ACC112 (cell line): ENCODE data around the gene STAP2.
A peak's percentile ranks its signal among the peaks of the same experiment; 100 is the strongest.
"Not testable (repeated sequence)": the region's sequence is repeated elsewhere in the genome, so short reads cannot be mapped to it uniquely, and the experiment has no call there.

Experiments
- H2AFZ ChIP-seq: fragments of 200-600 bp; sonication (generic); one replicate; pipeline ENCODE4 v1.6.0; 2017; ENCODE audit warnings: antibody characterized with exemption, low read length; ENCODE audit not compliant: unreplicated experiment
- H3K27ac ChIP-seq: fragments of 200-600 bp; sonication (generic); 2 replicates; pipeline ENCODE4 v1.5.1; 2014; ENCODE audit warnings: low read depth, mild to moderate bottlenecking, antibody characterized with exemption, low read length, moderate library complexity
- H3K27me3 ChIP-seq: fragments of 200-600 bp; sonication (generic); 2 replicates; pipeline ENCODE4 v1.6.1; 2014; ENCODE audit warnings: mild to moderate bottlenecking, antibody characterized with exemption, low read length, moderate library complexity, mixed read lengths; ENCODE audit not compliant: insufficient read depth
- H3K36me3 ChIP-seq: fragments of 200-600 bp; sonication (generic); 2 replicates; pipeline ENCODE4 v1.6.1; 2016; ENCODE audit warnings: mild to moderate bottlenecking, antibody characterized with exemption, low read length, moderate library complexity, mixed read lengths; ENCODE audit not compliant: insufficient read depth
- H3K4me1 ChIP-seq: fragments of 200-600 bp; sonication (generic); one replicate; pipeline ENCODE4 v1.6.1; 2016; ENCODE audit warnings: low read length, mixed read lengths; ENCODE audit not compliant: insufficient read depth, unreplicated experiment, control insufficient read depth
- H3K4me3 ChIP-seq: fragments of 200-600 bp; sonication (generic); 2 replicates; pipeline ENCODE4 v1.5.1; 2014; ENCODE audit warnings: mild to moderate bottlenecking, low read depth, low read length
- H3K79me2 ChIP-seq: fragments of 200-600 bp; sonication (generic); one replicate; pipeline ENCODE4 v1.6.0; 2016; ENCODE audit warnings: low read length; ENCODE audit not compliant: control insufficient read depth, unreplicated experiment, insufficient read depth

Gene STAP2

GRCh38 chr19:4292515-4292914, 46.1 kb downstream of the STAP2 start:
- H3K27ac ChIP-seq = no peak overlapping the region
- no peaks in the 10 kb centered on the region for H3K4me1 ChIP-seq
- H3K36me3 ChIP-seq = no peaks in the 10 kb centered on the region
- no peak overlapping the region for H3K4me3 ChIP-seq
- H3K27me3 ChIP-seq = no peaks in the 10 kb centered on the region
- no peak overlapping the region for H2AFZ ChIP-seq
- H3K79me2 ChIP-seq = no peaks in the 10 kb centered on the region

- no peaks in the 10 kb centered on the region for H3K27me3 ChIP-seq
- no peak overlapping the region for H3K27ac ChIP-seq
- no peaks in the 10 kb centered on the region for H3K36me3 ChIP-seq
- H2AFZ ChIP-seq = no peak overlapping the region
- no peak overlapping the region for H3K4me3 ChIP-seq
- no peaks in the 10 kb centered on the region for H3K79me2 ChIP-seq
- H3K4me1 ChIP-seq = no peaks in the 10 kb centered on the region
These were observed 47.4 kb downstream of the STAP2 start for GRCh38 chr19:4291184-4291732.

GRCh38 chr19:4288091-4288777, 50.4 kb downstream of the STAP2 start:
- H2AFZ ChIP-seq = no peak overlapping the region

GRCh38 chr19:4286141-4286540, 52.5 kb downstream of the STAP2 start:
- not testable (repeated sequence) for H3K79me2 ChIP-seq, H2AFZ ChIP-seq, H3K36me3 ChIP-seq, H3K4me3 ChIP-seq, H3K4me1 ChIP-seq, H3K27ac ChIP-seq
- peaks cover 14% of the 10 kb centered on the region for H3K27me3 ChIP-seq

More at GRCh38 chr19:4288091-4288777, 50.4 kb downstream of the STAP2 start:
- Histone ChIP-seq H3K79me2 (no peaks in the 10 kb centered on the region), H3K4me3 (no peak overlapping the region), H3K27ac (no peak overlapping the region), H3K27me3 (peaks cover 7% of the 10 kb centered on the region), H3K4me1 (no peaks in the 10 kb centered on the region), H3K36me3 (no peaks in the 10 kb centered on the region)

GRCh38 chr19:4284974-4285373, 53.7 kb downstream of the STAP2 start:
- H3K4me3 ChIP-seq = no peak overlapping the region
- H3K27ac ChIP-seq = no peak overlapping the region
- H2AFZ ChIP-seq = no peak overlapping the region
- no peaks in the 10 kb centered on the region for H3K36me3 ChIP-seq
- H3K79me2 ChIP-seq = no peaks in the 10 kb centered on the region
- H3K27me3 ChIP-seq = peaks cover 25% of the 10 kb centered on the region
- no peaks in the 10 kb centered on the region for H3K4me1 ChIP-seq

GRCh38 chr19:4284176-4284958, 54.3 kb downstream of the STAP2 start:
- Histone ChIP-seq H2AFZ (no peak overlapping the region), H3K4me3 (no peak overlapping the region), H3K27ac (no peak overlapping the region), H3K79me2 (no peaks in the 10 kb centered on the region), H3K4me1 (no peaks in the 10 kb centered on the region), H3K27me3 (peaks cover 32% of the 10 kb centered on the region), H3K36me3 (no peaks in the 10 kb centered on the region)

- peaks cover 37% of the 10 kb centered on the region for H3K27me3 ChIP-seq
- no peak overlapping the region for H3K27ac ChIP-seq
- no peaks in the 10 kb centered on the region for H3K4me1 ChIP-seq
- H3K4me3 ChIP-seq = peak overlapping the region; percentile 37; the same call in 1 of the 2 replicates
- H2AFZ ChIP-seq = no peak overlapping the region
- H3K79me2 ChIP-seq = no peaks in the 10 kb centered on the region
- no peaks in the 10 kb centered on the region for H3K36me3 ChIP-seq
These were observed 58.9 kb downstream of the STAP2 start for GRCh38 chr19:4279530-4280422.

- no peaks in the 10 kb centered on the region for H3K4me1 ChIP-seq
- H3K4me3 ChIP-seq = peak overlapping the region; percentile 37; the same call in 1 of the 2 replicates
- no peaks in the 10 kb centered on the region for H3K79me2 ChIP-seq
- no peak overlapping the region for H2AFZ ChIP-seq
- H3K36me3 ChIP-seq = no peaks in the 10 kb centered on the region
- peaks cover 34% of the 10 kb centered on the region for H3K27me3 ChIP-seq
- no peak overlapping the region for H3K27ac ChIP-seq
These were observed 59.4 kb downstream of the STAP2 start for GRCh38 chr19:4279267-4279529.

GRCh38 chr19:4278419-4279266, 60.0 kb downstream of the STAP2 start, which contains the start of gene SHD:
Gene SHD, plus strand, starts transcription at chr19:4279266. Its CDS starts 798 bp downstream, at chr19:4280064.
- H3K79me2 ChIP-seq = no peaks in the 10 kb centered on the region
- H3K4me1 ChIP-seq = no peaks in the 10 kb centered on the region
- H2AFZ ChIP-seq = no peak within 1 kb of the TSS
- H3K27ac ChIP-seq = no peak within 1 kb of the TSS
- peak within 1 kb of the TSS; percentile 37; the same call in 1 of the 2 replicates for H3K4me3 ChIP-seq
- H3K27me3 ChIP-seq = peaks cover 34% of the 10 kb centered on the region
- no peaks in the 10 kb centered on the region for H3K36me3 ChIP-seq

- no peak overlapping the region for H3K4me3 ChIP-seq
- no peak overlapping the region for H2AFZ ChIP-seq
- no peaks in the 10 kb centered on the region for H3K79me2 ChIP-seq
- H3K36me3 ChIP-seq = no peaks in the 10 kb centered on the region
- no peaks in the 10 kb centered on the region for H3K4me1 ChIP-seq
- no peak overlapping the region for H3K27ac ChIP-seq
- peaks cover 31% of the 10 kb centered on the region for H3K27me3 ChIP-seq
These were observed 60.6 kb downstream of the STAP2 start for GRCh38 chr19:4278010-4278409.
